ENCODE data around the gene PTPRT. TPM values are rescaled to one million over a fixed set of nuclear protein-coding genes. Genes with fewer than 3 reads are reported as not detected.
A peak's percentile ranks its signal among the peaks of the same experiment; 100 is the strongest.

Gene PTPRT
- total RNA-seq, 1 experiment from 2014 or later: not detected

DNA sequence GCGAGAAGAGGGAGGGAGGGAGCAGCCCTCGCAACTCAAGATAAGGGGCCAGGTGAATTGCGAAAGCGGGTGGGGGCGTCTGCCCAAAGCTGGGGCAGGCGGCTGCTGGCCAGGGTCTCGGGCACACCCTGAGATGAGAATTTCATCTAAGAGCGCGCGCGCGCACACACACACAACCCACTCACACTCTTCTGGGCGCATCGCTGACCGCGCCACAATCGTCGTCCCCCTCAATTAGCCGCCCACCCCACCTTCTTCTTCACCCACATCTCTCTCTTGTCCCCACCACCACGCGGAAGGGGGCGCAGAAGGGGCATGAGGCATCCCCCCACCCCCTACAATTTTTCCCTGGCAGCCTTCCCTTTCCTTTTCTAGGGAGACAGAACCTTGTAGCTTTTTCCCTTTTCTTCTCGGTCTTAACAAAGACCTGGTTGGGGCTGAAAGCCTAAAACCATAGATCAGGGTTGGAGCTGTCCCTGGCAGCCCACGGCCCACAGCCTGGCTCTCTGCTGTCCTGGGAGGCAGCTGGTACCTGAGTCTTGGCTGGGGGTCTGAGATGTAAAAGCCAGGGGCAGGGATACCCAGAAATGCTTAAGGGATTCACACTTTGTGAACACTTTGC lies 737 bp upstream of the PTPRT start:
- H3K4me3 ChIP-seq (ENCODE audit: low read length): no peak overlapping the region
- ChIA-PET POLR2A (ENCODE audit: unreplicated experiment) (no interaction called here), CTCF (interaction anchor here (0.6 kb wide), 1 partner anchor 254 kb away, joined by 5 read pairs; no protein-coding TSS in a partner anchor)
- no TSS peak for BruUV-seq (replicated peaks)
- H3K79me2 ChIP-seq (ENCODE audit: low read length): no peaks in the 10 kb centered on the region
- no peaks in the 10 kb centered on the region for H3K36me3 ChIP-seq (ENCODE audit: low read depth, low read length)
- H3K9me3 ChIP-seq (ENCODE audit: low read length): no peaks in the 10 kb centered on the region
- no peaks in the 10 kb centered on the region for H3F3A ChIP-seq (ENCODE audit: low read length, unreplicated experiment)
- H3K9ac ChIP-seq (ENCODE audit: low read length): no peak overlapping the region
- H3K4me1 ChIP-seq (ENCODE audit: insufficient read depth, low read length): no peaks in the 10 kb centered on the region
- no peak overlapping the region for H2AFZ ChIP-seq (ENCODE audit: low read length)
- TF ChIP-seq, protein P1, sequence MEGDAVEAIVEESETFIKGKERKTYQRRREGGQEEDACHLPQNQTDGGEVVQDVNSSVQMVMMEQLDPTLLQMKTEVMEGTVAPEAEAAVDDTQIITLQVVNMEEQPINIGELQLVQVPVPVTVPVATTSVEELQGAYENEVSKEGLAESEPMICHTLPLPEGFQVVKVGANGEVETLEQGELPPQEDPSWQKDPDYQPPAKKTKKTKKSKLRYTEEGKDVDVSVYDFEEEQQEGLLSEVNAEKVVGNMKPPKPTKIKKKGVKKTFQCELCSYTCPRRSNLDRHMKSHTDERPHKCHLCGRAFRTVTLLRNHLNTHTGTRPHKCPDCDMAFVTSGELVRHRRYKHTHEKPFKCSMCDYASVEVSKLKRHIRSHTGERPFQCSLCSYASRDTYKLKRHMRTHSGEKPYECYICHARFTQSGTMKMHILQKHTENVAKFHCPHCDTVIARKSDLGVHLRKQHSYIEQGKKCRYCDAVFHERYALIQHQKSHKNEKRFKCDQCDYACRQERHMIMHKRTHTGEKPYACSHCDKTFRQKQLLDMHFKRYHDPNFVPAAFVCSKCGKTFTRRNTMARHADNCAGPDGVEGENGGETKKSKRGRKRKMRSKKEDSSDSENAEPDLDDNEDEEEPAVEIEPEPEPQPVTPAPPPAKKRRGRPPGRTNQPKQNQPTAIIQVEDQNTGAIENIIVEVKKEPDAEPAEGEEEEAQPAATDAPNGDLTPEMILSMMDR (conservative IDR thresholded peaks at IDR 0.05; ENCODE audit: low read depth, low read length): no peak
- TF ChIP-seq EZH2phosphoT487 (IDR thresholded peaks at IDR 0.05; ENCODE audit: borderline replicate concordance, low read length): no peak
- TF ChIP-seq EZH2 (IDR thresholded peaks at IDR 0.05; ENCODE audit: low read length, unreplicated experiment): no peak
- no peak overlapping the region for H3K4me2 ChIP-seq (ENCODE audit: low read length)
- intact Hi-C loops (cut with micrococcal nuclease): no loop called here
- no peaks in the 10 kb centered on the region for H3K9me2 ChIP-seq (replicated peaks; ENCODE audit: low read length)
- ATAC-seq: no peak
- peaks cover 66% of the 10 kb centered on the region for H3K27me3 ChIP-seq (ENCODE audit: low read length)
- DNase-seq: no peak
- H3K27ac ChIP-seq (ENCODE audit: low read length): no peak overlapping the region
- no peaks in the 10 kb centered on the region for H4K20me1 ChIP-seq (ENCODE audit: low read length)

DNA sequence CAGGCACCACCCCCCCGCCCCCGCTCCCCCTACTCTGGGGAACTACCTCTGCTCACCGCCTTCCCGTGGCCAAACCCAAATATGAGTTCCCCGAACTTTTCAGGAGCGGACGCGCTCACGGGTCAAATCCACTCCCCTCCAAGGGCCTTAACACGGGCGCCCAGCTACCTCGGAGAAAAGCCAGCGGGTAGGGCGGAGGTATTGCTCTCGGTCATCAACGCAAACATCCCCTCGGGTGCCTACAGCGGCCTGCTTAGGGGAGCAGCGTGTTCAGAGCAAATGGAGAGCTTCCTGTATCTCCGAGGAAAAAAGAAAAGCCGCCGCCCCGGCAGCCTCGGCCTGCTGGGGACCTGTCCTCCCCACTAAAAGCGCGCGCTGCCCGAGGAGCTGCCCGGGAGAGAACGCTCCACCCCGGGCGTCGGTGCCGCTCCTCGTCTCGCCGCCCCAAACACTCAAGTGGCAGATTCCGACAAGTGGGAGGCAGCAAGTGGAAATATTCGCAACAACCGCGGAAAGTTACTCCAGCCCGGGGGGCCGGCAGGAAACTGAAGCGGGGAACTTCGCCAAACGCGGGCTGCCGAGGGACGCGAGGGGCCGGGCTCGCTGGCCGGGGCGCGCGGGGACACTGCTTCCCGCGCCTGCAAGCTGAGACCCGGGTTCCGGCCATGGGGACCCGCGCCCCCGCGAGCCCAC lies 699 bp downstream of the PTPRT start:
- Histone ChIP-seq H3K27me3 (ENCODE audit: low read length) (peaks cover 67% of the 10 kb centered on the region), H3F3A (ENCODE audit: low read length, unreplicated experiment) (no peaks in the 10 kb centered on the region), H3K36me3 (ENCODE audit: low read depth, low read length) (no peaks in the 10 kb centered on the region), H2AFZ (ENCODE audit: low read length) (no peak overlapping the region), H3K4me1 (ENCODE audit: insufficient read depth, low read length) (no peaks in the 10 kb centered on the region), H3K9ac (ENCODE audit: low read length) (no peak overlapping the region), H3K27ac (ENCODE audit: low read length) (no peak overlapping the region), H3K9me2 (replicated peaks; ENCODE audit: low read length) (no peaks in the 10 kb centered on the region), H3K79me2 (ENCODE audit: low read length) (no peaks in the 10 kb centered on the region), H3K9me3 (ENCODE audit: low read length) (no peaks in the 10 kb centered on the region), H3K4me2 (ENCODE audit: low read length) (no peak overlapping the region), H3K4me3 (ENCODE audit: low read length) (no peak overlapping the region), H4K20me1 (ENCODE audit: low read length) (no peaks in the 10 kb centered on the region)
- ATAC-seq (no peak), DNase-seq (no peak)
- intact Hi-C loops (cut with micrococcal nuclease): no loop called here
- POLR2A ChIA-PET (ENCODE audit: unreplicated experiment): no interaction called here
- CTCF ChIA-PET: interaction anchor here (0.6 kb wide), 1 partner anchor 1396 kb away, joined by 3 read pairs; no protein-coding TSS in a partner anchor
- BruUV-seq (replicated peaks): no TSS peak
- TF ChIP-seq EZH2 (IDR thresholded peaks at IDR 0.05; ENCODE audit: low read length, unreplicated experiment) (peak; percentile 93), EZH2phosphoT487 (IDR thresholded peaks at IDR 0.05; ENCODE audit: borderline replicate concordance, low read length) (peak; percentile 78; the same call in 1 of the 2 replicates)
- TF ChIP-seq, protein P1 (conservative IDR thresholded peaks at IDR 0.05; ENCODE audit: low read depth, low read length): no peak

DNA sequence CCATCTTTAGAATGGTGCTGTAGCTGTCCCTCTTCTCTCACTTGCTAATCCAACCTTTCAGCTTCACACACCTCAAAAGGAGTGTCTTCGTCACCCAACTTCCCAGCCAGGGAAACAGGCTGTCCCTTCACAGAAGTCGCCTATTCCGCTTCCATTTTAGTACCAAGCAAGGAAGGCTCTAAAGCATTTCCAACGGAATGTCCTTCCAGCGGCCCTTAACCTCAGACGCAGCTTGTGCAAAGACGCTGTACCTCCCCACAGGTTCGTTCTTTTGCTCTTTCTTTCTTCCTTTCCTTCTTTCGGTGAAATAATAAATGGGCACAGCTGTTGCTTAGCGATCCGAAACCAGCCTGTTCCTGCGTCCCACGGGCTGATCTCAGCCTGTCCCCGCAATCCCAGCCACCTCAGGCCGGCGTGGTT lies 1.5 kb downstream of the PTPRT start:
- no peaks in the 10 kb centered on the region for H3K9me3 ChIP-seq (ENCODE audit: low read length)
- H3K9me2 ChIP-seq (replicated peaks; ENCODE audit: low read length): no peaks in the 10 kb centered on the region
- ATAC-seq (no peak), DNase-seq (no peak)
- CTCF ChIA-PET: interaction anchor here (1.0 kb wide), 1 partner anchor 1449 kb away, joined by 3 read pairs; no protein-coding TSS in a partner anchor
- H3K4me1 ChIP-seq (ENCODE audit: insufficient read depth, low read length): no peaks in the 10 kb centered on the region
- peaks cover 71% of the 10 kb centered on the region for H3K27me3 ChIP-seq (ENCODE audit: low read length)
- no peaks in the 10 kb centered on the region for H3K36me3 ChIP-seq (ENCODE audit: low read depth, low read length)
- H3K4me2 ChIP-seq (ENCODE audit: low read length): peak overlapping the region; percentile 44; the same call in 1 of the 2 replicates
- intact Hi-C loops (cut with micrococcal nuclease): no loop called here
- no peaks in the 10 kb centered on the region for H4K20me1 ChIP-seq (ENCODE audit: low read length)
- POLR2A ChIA-PET (ENCODE audit: unreplicated experiment): no interaction called here
- no peak overlapping the region for H3K4me3 ChIP-seq (ENCODE audit: low read length)
- H2AFZ ChIP-seq (ENCODE audit: low read length): no peak overlapping the region
- H3K9ac ChIP-seq (ENCODE audit: low read length): no peak overlapping the region
- TF ChIP-seq EZH2 (IDR thresholded peaks at IDR 0.05; ENCODE audit: low read length, unreplicated experiment) (no peak), EZH2phosphoT487 (IDR thresholded peaks at IDR 0.05; ENCODE audit: borderline replicate concordance, low read length) (no peak)
- TF ChIP-seq, protein P1 (conservative IDR thresholded peaks at IDR 0.05; ENCODE audit: low read depth, low read length): no peak
- BruUV-seq (replicated peaks): no TSS peak
- no peaks in the 10 kb centered on the region for H3F3A ChIP-seq (ENCODE audit: low read length, unreplicated experiment)
- H3K79me2 ChIP-seq (ENCODE audit: low read length): no peaks in the 10 kb centered on the region
- H3K27ac ChIP-seq (ENCODE audit: low read length): no peak overlapping the region

All from PC-3 (cell line).